NOMO-1 treated with dmso at 0.1 percent for 144 hours (cell line): ENCODE measurements around the gene OTUB2.

Source experiments
- DNase-seq: peaks from one replicate; lab custom pipeline; 2025; ENCODE audit not compliant: unreplicated experiment; lab: John Stamatoyannopoulos, UW

Gene OTUB2

GRCh38 chr14:94026173-94026888 is at the start of gene OTUB2:
Gene OTUB2, plus strand, starts transcription at chr14:94026340. Its CDS starts 198 bp downstream, at chr14:94026538.
- DNase-seq: peak; percentile 93

DNA sequence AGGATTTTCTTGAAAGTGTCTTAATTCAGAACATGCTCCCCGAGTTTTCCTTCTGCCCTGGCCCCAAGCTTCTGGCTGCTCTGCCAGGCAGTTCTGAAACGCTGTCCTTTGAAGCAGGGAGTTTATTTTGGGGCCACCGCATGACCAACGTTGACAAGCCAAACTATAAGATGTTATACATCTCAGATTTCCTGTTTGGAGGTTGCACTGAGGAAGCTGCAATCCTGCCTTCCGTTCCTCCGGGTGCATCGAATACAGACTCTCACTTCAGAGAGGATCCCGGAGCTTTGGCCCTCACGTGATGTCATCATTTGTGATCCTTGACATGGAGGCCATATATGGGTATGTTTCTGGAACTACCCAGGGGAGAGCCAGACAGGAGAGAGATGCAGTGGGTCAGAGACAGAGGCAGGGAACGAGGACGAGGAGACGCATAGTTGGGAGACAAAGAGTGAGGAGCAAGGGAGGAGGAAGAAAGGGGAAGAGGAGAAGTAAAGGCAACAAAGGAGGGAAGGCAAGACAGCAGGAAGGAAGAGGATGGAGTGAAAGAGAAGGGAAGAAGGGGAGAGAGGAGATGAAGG is 49.6 kb upstream of the OTUB2 start, which contains the start of gene ASB2:
Gene ASB2, minus strand, starts transcription at position 94 of the 581 bp plus-strand sequence. CDS start 12,031 bp downstream, outside the sequence.
- DNase-seq: no peak

GRCh38 chr14:93977171-93977570 is 49.0 kb upstream of the OTUB2 start:
- DNase-seq: no peak

GRCh38 chr14:93977790-93978581 is 48.2 kb upstream of the OTUB2 start:
- DNase-seq: no peak

GRCh38 chr14:93978735-93979134 is 47.4 kb upstream of the OTUB2 start:
- DNase-seq: no peak

DNA sequence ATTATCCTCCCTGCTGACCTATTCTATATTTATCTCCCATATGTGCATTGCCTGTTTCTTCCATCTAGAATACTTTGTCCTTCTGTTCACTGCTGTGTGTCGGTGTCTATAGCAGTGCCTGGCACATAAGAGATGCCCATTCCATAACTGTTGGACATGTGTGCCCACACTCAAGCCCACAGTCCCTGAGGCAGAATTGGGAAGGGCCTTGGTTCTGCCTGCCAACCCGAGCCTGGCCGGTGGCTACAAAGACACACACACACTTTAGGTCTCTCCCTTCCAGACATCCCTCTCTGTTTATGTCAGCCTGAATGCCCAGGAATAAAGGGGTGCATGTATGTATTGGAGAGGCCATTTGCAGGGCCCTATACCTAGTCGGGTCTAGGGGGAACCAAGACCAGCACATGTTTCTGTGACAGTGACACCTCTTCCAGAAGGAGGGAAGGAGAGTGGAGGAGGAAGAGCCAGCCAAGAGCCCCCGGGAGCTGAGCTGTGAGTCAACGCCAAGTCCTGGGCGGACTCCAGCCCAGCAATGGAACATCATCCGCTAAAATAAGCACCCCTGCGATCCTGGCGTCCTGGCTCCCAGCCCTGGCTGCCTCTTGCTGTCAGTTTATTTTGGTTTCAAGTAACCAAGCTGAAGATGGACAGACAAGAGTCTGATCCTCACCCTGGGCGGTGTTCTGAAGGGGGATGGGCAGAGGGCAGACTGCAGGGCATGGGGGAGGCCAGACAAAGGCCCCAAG is 45.5 kb upstream of the OTUB2 start:
- no peak for DNase-seq

GRCh38 chr14:93981316-93982229 is 44.6 kb upstream of the OTUB2 start:
- no peak for DNase-seq

DNA sequence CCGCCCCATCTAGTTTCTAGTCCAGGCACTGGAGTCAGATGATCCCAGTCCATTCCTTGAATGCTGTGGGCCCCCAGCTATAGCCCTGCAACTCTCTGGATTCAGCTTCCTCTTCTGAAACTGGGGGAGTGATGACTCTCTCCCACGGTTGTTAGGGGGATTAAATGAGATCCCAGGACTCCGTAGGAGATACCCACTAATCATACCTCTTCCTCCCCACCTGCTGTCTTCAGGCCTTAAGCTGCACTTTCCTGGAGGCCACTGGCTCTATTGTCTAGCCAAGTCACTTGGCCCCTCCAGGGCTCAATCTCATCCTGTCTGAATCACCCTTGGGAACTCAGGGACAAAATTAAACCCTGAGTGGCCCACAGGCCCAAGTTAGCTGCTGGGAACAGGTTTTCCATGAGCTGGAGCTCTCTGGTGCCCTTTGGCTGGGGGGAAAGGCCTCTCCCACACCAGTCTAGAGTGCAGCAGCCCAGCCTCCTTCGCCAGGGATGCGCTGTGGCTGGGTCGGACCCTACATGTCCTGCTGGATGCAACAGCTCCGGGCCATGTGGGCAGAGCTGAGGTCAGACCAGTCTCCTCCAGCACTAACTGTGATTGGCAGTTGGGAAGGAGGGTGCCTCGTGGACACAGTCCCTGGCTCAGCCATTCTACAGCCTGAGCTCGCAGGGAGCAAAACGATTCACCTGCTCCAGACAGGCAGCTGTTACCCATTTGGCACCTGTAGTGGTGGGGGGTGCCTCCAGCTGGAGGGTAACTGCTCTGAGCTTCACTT is 43.7 kb upstream of the OTUB2 start:
- no peak for DNase-seq

- DNase-seq: no peak
These were observed 42.1 kb upstream of the OTUB2 start for GRCh38 chr14:93984070-93984469.

DNA sequence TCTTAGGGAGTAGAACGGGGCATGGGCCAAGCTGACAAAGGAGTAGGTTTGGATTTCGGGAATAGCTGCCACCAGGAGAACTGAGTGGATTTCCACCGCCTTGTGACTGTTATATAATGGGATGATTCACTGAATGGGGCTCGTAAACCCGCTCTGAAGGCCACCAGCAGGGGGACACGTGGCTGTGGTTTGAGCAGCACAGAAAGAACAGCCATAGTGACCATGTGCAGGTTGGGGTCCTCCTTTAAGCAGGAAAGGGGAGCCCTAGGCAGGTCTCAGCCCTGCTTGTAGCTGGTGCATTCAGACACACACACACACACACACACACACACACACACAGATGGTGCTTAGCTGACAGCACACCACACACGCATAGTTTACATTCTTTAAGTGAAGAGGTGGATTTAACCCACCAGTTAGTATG is 41.1 kb upstream of the OTUB2 start:
- DNase-seq: no peak

- DNase-seq: no peak
These were observed 39.2 kb upstream of the OTUB2 start for GRCh38 chr14:93986955-93987354.

DNA sequence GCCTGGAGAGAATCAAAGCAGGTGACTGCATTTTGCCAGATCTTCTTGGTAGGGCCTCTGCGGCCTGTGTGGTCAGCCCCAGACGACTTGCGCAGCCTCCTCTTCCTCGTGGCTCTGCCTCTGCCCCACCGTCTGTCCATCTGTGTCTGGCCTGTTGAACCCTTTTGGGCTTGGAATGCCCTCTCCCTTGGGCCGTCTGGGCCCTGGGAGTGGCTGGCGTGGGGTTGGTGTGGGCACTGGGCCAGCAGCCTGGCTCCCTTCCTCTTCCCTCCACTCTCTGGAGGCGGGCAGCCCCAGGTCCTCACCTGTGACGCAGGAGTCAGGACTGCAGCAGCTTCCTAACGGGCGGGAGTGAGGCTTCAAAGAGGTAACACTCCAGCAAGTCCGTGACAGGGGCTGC is 38.8 kb upstream of the OTUB2 start:
- no peak for DNase-seq

DNA sequence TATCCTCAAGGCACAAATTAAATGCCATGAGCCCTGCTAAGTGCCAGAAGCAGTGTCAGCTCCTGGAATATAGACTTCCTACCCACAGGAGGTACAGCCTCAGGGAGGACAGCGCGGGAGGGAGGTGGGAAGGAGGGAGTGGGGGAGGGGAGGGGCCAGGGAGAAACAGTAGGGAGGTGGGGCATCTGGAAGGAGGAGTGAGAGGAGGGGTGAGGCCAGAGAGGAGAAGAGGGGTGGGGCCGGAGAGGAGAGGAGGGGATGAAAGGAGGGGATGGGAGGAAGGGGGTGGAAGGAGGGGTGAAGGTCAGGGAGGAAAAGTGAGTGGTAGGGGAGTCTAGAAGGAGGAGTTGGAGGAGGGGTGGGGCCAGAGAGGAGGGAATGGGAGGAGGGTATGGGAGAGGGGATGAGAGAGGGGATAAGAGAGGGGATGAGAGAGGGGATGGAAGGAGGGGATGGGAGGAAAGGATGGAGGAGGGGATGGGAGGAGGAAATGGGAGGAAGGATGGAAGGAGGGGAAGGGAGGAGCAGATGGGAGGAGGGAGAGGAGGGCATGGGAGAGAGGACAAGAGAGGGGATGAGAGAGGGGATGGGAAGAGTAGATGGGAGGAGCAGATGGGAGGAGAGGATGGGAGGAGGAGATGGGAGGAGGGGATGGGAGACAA is 38.2 kb upstream of the OTUB2 start:
- no peak for DNase-seq

DNA sequence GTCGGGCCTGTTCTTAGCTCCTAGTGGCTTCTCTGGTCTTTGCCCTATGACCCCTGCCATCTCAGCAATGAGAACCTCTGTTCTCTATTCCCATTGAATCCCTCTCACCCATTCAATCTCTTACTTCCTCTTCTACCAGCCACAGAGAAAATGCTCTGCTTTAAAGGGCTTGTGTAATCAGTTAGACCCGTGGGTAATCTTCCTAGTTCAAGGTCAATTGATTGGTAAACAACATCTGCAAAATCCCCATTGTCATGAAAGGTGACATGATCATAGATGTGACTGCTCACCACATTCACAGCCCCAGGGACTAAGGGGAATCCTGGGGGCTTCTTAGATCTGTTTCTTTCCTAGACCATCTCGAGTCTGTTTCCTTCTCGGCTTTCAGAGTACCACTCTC is 36.2 kb upstream of the OTUB2 start:
- DNase-seq: peak; percentile 23

DNA sequence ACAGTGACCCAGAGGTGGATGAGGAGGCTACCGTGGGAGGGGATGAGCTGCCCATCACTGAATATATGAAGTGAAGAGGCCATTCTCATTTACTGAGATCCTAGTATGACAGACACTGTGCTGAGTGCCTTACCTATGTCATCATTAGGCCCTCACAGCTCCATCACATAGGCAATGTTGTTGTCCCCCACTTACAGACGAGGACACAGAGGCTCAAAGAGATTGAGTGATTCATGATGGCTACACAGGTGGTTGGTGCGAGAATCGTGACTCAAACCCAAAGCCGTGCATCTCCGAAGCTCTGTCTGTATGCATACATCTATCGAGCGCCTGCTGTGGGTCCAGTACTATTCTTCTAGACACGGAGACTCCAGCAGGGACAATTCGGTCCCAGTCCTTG is 34.9 kb upstream of the OTUB2 start:
- DNase-seq: no peak

DNA sequence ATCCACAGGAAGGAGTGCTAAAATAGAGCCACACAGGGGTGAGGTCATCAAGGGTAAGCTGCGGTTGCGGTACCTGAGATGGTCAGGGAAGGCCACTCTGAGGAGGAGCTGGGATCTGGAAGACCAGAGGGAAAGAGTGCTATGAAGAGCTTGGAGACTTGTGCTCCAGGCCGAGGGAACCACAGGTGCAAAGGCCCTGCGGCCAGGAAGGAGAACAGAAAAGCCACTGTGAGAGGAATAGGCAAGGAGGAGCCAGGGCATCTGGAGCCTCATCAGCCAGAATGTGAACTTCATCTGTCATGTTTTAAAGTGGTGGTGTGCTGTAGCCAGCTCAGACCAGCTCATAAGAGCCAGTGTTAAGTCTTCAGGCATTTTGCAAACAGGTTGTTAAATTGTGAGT is 34.5 kb upstream of the OTUB2 start:
- DNase-seq: no peak

GRCh38 chr14:93993382-93993781 is 32.8 kb upstream of the OTUB2 start:
- no peak for DNase-seq

DNA sequence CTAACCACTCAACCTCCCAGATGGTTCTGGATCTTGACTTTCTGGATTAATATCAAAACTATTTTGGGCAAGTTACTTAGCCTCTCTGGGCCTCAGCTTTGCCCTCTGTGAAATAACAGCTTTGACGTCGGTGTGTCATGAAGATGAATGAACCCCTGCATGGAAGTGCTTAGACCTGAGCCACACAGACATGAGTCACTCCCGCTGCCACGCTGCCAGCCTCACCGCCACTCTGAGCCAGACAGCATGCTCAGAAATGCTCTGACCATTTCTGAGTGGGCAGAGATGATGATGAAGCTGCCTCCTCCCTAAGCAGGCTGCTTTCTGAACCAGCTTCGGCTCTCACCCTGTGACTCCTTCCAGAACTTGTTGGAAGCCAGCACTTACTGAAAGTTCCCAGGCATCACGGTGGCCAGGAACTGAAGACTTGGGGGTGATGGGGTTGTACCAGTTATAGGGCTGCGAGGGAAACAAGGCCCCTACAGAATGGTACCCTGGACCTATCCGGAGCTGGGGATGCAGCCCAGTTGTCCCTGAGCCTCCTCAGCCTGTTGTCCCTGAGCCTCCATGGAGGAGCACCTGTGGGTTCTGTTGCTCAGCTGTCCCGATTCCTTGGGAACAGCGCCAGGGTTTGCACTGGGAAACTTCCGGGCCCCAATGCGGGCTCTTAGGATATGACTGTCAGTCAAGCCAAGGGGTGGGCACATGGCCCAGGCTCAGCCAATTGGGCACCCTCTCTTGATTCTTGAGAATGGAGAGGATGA is 31.0 kb upstream of the OTUB2 start:
- no peak for DNase-seq
